GM18873 (cell line): ENCODE measurements around the gene LRP1B.

Experiments used
- ATAC-seq: cut with Tn5 transposase; IDR thresholded peaks from one replicate; pipeline ENCODE4 v1.9.1; 2021; ENCODE audit warnings: mild to moderate bottlenecking, moderate library complexity, moderate number of reproducible peaks; ENCODE audit not compliant: unreplicated experiment, low FRiP score

LRP1B gene

DNA sequence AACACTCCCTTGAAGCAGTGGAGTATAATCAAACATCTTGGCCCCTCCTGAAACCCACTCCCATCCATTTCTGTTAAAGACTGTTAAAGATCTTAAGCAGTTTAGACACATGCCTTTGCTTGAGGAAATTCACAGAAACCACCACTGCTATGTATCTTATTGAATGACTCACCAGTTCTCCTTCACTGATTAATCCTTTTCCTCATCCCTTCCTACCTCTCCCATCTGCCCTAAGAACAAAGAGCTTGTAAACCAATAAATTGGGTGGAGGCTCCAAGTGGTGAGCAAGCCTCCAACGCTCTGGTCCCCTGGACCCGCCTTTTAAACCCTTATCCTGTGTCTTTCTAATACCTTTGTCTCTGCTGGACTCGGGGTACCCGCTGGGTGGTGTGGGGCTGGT lies 746.1 kb downstream of the LRP1B start:
- no peak for ATAC-seq

DNA sequence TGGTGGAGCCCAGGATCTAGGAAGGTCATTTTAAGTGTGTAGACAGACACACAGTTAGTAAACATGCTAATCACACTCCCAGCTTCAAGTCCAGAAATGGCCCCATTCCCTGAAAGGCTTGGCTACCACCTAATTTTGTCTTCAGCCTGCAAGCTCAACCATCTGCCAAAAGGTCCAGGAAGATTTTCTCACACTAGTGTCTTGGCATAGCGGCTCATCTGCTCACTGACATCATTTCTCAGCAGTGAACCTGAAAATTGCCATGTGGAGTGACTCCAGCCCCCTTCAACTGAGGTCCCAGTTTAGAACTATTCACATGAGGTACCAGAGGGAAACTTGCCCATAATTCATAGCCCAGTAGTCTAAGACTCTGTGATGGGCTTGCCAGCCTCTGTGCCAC lies 748.9 kb downstream of the LRP1B start:
- no peak for ATAC-seq

DNA sequence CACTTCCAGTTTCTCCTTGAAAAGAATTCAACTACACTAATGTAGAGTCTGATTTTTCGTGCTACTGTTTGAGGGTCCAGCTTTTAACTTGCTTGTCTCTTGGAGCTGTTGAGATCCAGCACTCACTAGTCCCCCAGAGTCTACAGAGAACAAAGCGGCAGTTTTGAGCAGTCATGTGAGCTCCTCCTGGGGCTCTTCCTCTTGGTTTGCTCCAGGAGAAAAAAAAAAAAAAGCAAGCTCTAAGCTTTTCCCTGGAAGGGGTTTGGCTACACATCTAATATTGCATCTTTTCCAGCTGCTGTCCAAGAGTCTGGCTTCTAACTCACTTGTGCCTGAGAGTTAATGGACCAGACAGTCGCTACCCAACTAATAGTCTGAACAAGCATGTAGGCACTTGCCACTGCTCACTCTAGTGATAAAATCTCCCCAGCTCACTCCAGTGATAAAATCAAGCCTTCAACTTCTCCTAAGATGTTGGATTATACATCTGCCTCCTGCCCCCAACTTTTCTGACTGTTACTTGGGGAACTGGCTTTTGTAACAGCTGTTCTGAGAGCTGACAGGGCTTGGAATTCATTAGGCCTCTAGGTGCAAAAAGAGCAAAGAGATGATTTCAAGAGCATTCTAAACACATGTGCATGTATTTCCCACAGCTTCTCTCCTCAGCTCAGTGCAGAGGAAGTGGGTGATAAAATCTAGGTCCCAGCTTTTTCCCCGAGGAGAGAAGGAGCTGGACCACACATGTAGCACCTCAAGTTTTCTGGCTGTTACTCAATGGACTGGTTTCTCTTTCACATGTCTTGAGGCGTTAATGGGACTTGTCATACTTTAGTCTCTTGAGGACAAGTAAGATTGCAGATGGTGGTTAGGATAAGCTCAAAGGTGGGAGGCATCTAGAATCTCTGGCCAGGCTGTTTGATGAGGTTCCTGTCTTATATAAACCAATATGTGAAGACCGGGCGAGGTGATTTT lies 750.5 kb downstream of the LRP1B start:
- no peak for ATAC-seq

DNA sequence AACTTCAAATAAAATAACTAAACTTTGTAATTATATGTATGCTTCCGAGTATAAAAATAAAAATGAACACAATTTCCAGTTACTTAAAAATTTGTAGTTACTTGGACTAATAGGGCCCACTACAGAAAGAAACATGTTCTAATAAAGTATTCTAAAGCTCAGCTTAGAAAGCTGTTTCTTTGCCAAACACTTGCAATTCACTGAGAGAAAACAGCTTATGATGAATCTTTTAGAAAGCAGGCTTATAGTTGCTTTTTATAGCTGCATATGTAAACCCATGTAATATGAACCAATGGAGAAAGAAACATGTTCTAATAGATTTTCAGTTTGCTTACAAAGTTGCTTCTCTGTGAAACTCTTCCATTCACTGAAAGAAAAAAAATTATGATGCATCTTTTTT lies 766.0 kb downstream of the LRP1B start:
- ATAC-seq, result no peak

DNA sequence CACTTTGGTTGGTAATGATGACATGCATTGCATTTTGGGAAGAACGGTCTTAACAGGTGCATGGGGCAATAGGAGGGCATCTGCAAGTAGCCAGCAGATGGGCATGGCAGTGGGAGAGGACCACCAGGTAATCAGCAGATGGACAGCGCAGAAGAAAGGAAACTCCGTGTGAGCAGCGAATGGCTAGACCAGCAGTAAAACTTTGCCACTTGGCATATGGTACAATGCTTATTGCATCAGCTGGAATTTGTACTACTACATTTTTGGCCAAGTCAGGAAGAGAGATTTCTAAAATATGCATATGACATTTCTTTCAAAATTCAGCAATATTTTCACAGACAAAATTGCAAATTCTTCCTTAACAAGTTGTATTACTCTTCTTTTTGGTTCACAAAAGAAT lies 768.5 kb downstream of the LRP1B start:
- no peak for ATAC-seq

DNA sequence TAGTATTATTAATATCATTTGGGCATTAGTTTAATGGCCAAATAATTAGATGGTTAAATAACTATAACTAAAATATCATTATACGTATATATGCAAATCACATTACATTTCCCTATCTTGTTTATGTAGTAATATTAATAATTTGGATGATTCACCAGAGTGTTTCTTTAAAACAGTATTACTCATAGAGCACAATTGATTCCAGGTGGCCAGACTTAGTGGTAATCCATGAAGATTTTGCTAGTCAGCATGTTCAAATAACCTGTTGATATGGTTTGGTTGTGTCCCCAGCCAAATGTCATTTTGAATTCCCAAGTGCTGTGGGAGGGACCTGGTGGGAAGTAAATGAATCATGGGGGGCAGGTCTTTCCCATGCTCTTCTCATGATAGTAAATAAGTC lies 782.3 kb downstream of the LRP1B start:
- no peak for ATAC-seq

DNA sequence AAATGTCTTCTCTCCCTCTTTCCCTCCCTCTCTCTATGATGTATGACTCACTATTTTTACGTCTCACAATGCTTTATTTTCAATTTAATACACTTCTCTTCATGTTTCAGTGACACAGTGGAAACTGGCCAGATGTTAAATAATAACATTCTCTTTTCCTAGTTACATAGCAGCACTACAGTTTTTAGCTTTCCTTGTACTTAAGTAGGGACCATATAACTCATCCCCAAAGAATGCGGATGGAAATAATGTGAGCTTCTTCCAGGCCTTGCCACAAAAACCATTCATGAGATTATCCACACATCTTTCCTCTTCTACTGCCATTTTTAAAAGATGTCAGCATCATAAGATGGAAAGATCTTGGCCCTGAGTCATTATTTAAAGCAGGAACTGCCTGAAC lies 789.4 kb downstream of the LRP1B start:
- ATAC-seq, result no peak

DNA sequence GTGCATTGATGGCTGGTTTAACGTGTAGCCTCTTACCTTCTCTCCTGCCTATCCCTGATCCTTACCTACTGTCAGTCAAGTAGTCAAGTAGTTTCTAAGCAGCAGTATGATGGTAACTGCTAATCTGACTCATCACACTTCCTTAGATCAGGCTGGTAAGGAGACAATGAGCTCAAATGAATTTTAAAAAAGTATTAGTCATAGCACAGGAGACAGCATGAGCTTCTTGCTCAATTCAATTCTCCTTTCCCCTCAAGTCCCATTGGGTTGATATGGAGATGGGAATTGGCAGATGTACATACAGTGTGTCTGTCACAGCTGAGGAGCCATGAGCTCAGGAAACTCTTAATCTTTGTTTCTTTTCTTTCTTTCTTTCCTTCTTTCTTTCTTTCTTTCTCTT lies 799.7 kb downstream of the LRP1B start:
- no peak for ATAC-seq

DNA sequence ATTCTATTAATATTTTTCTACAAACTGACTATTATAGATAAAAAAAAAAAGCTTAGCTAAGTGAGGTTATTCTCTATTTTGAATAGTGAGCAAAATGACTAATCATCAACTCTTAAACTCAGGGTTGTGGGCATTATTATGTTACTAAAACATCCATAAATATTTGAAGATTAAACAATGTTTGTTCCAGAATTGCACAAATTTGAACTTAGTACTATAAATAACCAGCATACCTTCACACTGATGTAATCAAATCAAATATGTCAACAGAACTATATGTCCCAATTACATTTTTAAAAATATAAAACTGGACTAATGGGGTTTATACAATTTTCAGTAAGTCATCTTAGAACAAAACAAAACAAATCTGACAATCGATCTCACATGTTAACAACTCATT lies 800.9 kb downstream of the LRP1B start:
- no peak for ATAC-seq

DNA sequence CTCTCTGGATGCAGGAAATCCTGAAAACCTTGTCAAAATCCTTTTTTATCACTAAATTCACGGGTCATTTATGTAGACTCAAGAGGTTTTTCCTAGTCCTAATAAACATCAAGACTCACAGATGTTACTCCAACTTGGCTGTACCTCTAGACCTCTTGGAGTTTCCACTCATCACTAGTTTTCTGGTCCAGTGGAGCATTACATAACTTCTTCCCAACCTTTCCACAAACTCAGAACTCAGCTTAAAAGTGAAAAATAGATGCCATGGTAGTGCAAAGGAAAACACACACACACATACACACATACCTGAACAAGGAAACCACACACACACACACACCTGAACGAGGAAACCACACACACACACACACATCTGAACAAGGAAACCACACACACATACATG lies 807.2 kb downstream of the LRP1B start:
- no peak for ATAC-seq

DNA sequence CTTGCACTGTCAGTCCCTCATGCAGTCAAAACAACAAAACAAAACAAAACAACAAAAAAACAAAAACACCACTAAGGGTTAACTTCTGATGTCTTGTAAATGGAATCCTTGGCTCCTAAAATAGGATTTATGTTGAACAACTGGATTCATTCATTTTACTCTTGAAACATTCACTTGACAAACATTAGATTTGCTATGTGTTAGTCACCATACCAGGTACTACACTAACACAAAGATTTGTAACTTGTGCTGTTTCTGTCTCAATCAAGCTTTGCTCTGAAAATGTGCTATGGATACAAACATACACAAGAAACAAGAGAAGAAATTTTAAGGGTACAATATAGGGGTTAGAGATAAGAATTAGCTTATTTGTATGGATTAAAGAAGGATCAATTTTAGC lies 812.8 kb downstream of the LRP1B start:
- no peak for ATAC-seq

DNA sequence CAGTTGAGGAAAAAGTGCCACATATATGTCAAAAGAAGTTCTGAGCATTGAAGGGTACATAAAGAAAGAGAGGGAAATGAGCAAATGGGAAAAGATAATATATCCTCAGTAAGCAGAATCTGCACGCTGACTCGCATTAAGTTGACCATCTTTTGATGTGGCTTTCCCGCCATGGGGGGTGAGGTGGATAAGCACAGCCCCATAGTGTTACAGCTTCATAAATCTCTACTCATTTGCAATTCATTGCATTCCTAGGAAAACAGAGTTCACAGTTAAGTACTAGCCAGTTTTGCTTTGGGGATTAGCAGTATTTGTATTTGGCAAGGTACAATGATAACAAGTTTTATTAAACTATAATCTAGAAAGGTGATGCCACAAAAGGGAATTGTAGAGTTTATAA lies 814.2 kb downstream of the LRP1B start:
- ATAC-seq, result no peak

DNA sequence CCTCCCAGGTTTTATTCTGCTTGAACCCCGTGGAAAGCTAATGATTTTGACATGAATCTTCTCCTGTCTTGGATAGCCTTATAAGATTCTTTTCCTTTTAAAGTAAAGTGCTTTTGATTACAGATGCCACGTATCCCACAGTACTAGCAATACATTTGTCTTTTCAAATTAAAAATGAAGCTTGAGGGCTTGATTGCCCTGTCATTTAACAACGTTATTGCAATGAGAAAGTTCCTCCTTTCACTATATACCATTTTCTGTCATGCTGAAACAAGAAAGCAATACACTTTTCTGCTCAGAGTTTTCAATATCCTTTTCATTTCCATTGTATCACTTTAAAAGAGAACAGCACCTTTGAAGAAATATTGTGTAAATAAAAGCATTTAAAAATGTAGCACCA lies 814.7 kb downstream of the LRP1B start:
- ATAC-seq, result no peak

DNA sequence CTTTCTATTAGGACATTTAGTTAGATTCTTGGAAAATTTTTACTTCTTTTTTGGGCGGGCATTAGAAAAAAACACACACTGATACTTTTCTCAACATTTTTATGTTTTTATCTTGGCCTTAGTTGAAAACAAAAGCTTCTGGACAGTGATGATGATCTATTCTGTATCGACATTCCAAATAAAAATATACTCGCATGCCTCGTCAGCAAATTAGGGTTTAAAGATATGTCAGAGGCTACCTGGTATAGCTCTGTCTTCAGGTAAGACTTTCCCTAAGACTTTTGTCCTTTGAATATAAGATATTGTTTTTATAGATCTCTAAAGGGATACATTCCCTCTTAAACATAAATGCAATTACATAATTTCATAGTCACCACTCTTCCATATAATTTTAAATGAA lies 816.8 kb downstream of the LRP1B start:
- no peak for ATAC-seq

DNA sequence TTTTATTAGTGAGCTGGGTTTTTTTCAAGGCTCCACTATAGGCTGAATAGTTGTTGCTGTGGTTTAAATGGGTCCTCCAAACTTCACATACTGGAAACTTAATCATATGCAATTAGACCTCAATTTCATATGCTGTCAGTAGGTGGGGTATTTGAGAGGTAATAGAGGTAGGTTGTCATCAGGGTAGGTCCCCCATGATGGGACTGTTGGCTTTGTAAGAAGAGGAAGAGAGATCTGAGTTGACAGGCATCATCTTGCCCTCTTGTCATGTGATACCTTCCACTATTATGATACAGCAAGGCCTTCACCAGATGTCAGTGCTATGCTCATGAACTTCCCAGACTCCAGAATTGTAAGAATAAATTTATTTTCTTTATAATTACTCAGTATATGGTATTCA lies 819.4 kb downstream of the LRP1B start:
- ATAC-seq, result no peak

DNA sequence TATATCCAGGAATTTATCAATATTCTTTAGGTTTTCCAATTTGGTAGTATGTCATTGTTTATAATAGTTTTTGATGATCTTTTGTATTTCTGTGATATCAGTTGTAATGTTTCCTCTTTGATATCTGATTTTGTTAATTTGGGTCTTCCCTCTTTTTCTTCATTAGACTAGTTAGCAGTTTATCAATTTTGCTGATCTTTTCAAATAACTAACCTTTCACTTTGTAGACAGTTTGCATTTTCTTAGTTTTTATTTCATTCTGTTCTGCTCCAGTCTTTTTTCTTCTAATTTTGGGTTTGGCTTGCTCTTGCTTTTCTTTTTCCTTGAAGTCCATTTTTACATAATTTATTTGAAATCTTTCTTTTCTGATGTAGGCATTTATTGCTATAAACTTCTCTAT lies 824.4 kb downstream of the LRP1B start:
- no peak for ATAC-seq

DNA sequence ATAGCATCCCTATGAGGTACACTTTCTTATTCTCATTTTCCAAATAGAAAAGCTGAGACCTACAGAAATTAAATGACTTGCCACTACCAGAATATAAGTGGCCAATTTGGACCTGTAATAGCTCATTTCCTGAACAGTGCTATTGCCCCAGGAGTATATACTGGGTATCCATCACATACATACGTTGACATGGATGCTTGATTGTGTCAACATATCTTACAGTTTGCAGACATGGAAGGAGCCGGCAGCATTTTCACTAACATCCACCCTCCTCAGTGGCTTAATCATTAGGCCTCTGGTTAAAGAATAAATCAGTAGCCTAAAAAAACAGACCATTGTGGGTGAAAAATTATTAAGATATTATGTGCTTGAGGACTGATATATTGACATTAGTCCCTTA lies 829.3 kb downstream of the LRP1B start:
- no peak for ATAC-seq

DNA sequence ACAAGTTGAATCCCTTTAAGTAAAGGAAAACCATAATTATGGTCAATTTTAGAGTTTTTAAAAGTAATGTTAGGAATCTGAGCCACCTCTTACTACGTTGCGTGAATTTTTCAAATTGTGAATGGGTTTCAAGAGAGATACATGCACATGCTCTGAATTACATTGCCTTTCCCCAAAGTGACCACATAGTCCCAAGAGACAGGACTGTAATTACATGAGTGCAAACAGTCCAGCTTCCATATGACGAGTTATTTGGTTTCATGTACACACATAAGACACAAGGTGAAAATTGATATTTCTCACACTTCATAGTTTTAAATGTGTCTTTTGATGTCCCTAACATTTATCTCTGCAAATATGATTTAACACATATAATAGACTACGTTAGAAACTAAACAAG lies 850.8 kb downstream of the LRP1B start:
- ATAC-seq, result no peak

DNA sequence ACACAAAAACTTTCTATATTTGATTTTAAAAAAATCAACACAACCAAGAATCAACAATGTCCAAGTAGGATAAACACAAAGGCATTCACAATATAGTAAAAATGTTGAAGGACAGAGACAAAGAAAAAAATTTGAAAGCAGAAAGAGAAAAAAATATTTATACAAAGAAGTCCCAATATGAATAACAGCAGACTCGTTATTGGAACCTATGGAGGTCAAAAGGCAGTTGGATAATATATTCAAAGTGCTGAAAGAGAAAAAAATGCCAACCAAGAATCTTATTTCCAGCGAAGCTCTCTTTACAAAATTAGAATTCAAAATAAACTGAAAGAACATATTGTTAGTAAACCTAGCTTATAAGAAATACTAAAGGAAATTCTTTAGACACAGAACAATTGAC lies 859.5 kb downstream of the LRP1B start:
- no peak for ATAC-seq

DNA sequence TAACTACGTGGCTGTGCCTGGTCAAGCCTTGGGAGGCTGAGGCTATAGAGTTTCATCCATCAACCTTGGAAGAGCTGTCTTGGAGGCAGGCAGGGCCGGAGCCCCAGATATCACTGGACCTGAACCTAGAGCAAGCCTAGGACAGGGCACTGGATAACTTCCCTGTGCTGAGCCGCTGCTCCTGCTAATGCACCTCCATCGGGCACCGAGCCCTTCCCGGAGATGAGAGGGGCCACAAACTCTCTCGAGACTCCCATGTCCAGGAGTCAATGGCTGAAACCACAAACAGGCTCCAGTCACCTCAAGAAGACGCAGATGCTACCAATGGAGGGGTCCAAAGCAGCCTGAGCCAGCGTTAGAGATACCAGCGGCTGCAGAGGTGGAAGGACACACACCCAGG lies 866.0 kb downstream of the LRP1B start:
- ATAC-seq, result no peak

DNA sequence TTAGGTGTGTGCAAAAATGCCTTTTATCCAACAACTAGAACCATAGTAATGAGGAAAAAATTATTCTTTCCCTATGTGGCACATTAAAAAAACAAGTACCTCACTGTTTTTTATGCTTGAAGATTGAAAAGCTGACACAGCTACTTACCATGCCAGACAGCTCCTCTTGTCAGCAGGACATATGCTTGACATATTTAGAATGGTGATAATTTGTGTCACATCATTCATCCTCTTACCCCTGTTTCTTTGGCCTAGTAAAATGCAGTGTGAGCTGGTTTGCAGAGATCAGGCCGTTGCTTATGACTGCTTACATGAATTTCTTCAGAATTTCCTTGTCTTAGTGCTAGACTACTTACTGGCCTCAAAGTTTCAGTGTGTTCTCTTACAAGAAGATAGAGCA lies 869.9 kb downstream of the LRP1B start:
- ATAC-seq, result no peak

DNA sequence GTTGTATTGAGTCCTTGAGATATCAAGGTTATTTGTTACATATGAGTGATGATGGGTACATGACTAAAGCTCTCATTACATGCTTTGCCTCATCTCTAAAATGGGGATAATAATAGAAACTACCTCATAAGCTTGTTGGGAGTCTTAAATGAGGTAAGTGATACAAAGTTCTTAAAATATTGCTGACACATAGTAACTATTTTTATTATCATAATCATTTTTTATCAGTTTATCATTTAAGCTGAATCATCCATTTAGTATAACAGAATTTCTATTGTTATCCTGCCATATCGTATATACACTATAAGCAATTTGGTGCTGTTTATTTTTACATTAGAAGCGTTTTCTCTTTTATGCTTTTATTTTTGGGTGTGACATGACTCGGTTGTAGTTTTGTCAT lies 871.1 kb downstream of the LRP1B start:
- ATAC-seq, result no peak

DNA sequence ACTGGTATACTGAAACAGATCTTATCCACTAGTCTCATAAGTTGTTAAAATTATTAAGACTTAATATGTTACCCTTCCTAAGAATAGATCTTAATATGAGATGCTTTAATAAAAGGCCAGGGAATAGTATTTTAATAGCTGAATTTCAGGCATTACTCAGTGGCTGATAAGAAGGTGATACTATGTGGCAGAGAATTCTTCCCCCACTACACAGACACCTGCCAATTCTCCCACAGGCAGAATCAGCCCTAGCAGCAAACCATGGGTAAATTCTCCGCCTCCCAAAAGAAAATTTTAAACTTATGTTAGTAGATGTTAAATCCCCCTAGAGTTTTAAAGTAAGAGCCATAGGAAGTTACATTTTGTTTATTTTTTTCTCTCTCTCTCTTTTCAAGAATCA lies 888.8 kb downstream of the LRP1B start:
- ATAC-seq, result no peak
